HL-60 (cell line): ENCODE data around the gene TAS2R39.

ENCODE experiments used
- DNase-seq, 2 experiments: peaks; one replicate each; pipeline ENCODE4 v3.0.0-alpha.2; 2010 to 2020; ENCODE audit warnings: low read depth in 1 of 2, low spot score in 1 of 2
- H3K27ac ChIP-seq: fragments of 250-450 bp; sonication (Bioruptor Pico); replicated peaks from 2 replicates; pipeline ENCODE4 v1.5.1; 2020; ENCODE audit warnings: mild to moderate bottlenecking, moderate library complexity
- H3K27me3 ChIP-seq: fragments of 250-450 bp; sonication (Bioruptor Pico); 2 replicates; pipeline ENCODE4 v1.5.1; 2021; ENCODE audit warnings: mild to moderate bottlenecking, moderate library complexity; ENCODE audit not compliant: insufficient read depth, poor library complexity, severe bottlenecking
- H3K4me3 ChIP-seq: replicated peaks from 2 replicates; pipeline ENCODE4 v1.5.1; 2011; ENCODE audit warnings: mild to moderate bottlenecking, control low read depth, low read length; ENCODE audit not compliant: insufficient read depth
- CTCF ChIP-seq: IDR thresholded peaks from one replicate; pipeline ENCODE4 v1.5.1; 2011; ENCODE audit warnings: low read length, control low read depth, inconsistent platforms; ENCODE audit not compliant: insufficient read depth
- GABPA ChIP-seq: IDR thresholded peaks from 2 replicates; pipeline ENCODE4 v1.6.1; 2012; ENCODE audit warnings: low read depth
- POLR2AphosphoS5 ChIP-seq: IDR thresholded peaks from 2 replicates; pipeline ENCODE4 v1.6.1; 2012; ENCODE audit warnings: low read depth
- REST ChIP-seq: IDR thresholded peaks from 2 replicates; pipeline ENCODE4 v1.6.1; 2012; ENCODE audit warnings: low read depth; ENCODE audit not compliant: insufficient replicate concordance
- SPI1 ChIP-seq: IDR thresholded peaks from 2 replicates; pipeline ENCODE4 v1.6.1; 2012; ENCODE audit warnings: low read depth, mild to moderate bottlenecking, borderline replicate concordance

Gene TAS2R39

GRCh38 chr7:143216686-143217085 is 33.5 kb downstream of the TAS2R39 start:
- Histone ChIP-seq H3K27me3 (no peaks in the 10 kb centered on the region), H3K4me3 (no peak overlapping the region), H3K27ac (no peak overlapping the region)
- TF ChIP-seq SPI1 (no peak), REST (no peak), GABPA (no peak), CTCF (no peak), POLR2AphosphoS5 (no peak)
- DNase-seq: no peak

- no peak for DNase-seq
- no peak overlapping the region for H3K27ac ChIP-seq
- H3K27me3 ChIP-seq: no peaks in the 10 kb centered on the region
- no peak for TF ChIP-seq POLR2AphosphoS5
- TF ChIP-seq CTCF: no peak
- no peak for TF ChIP-seq SPI1
- TF ChIP-seq GABPA: no peak
- TF ChIP-seq REST: no peak
- no peak overlapping the region for H3K4me3 ChIP-seq
Observed at GRCh38 chr7:143217806-143218205, 34.6 kb downstream of the TAS2R39 start.

DNA sequence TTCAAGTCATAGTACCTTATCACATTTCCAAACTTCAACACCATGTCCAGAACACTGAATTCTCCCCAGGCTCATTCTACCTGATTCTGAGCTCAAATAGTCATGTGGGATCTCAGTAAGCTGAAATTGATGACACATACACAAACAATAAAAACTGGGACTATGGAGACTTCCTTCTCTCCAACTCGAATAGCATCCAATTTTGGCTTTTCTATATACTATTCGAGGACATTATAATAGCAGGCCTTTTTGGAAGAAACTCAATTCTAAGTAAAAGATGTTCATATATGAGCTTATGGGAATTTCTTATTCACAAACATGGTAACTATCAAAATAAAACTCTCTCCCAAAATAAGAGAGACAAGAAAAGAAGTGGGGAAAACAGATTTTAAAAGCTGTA is 38.1 kb downstream of the TAS2R39 start:
- H3K4me3 ChIP-seq: no peak overlapping the region
- DNase-seq: no peak
- TF ChIP-seq SPI1 (no peak), POLR2AphosphoS5 (no peak), CTCF (no peak), REST (no peak), GABPA (no peak)
- H3K27ac ChIP-seq: no peak overlapping the region
- no peaks in the 10 kb centered on the region for H3K27me3 ChIP-seq
